ENCODE results near the gene WFIKKN1.

The WFIKKN1 gene

GRCh38 chr16:625117-625976 is 5.4 kb upstream of the WFIKKN1 start:
- DNase-seq (ENCODE audit: low read depth), result no peak

GRCh38 chr16:625977-626765 is 4.6 kb upstream of the WFIKKN1 start:
- DNase-seq (ENCODE audit: low read depth), result no peak

- DNase-seq (ENCODE audit: low read depth), result no peak
Measured at GRCh38 chr16:626787-627453, 3.9 kb upstream of the WFIKKN1 start.

GRCh38 chr16:627454-628239 is 3.1 kb upstream of the WFIKKN1 start:
- DNase-seq (ENCODE audit: low read depth), result no peak

GRCh38 chr16:628321-629061 is 2.3 kb upstream of the WFIKKN1 start:
- DNase-seq (ENCODE audit: low read depth), result no peak

GRCh38 chr16:629185-629832 is 1.5 kb upstream of the WFIKKN1 start:
- DNase-seq (ENCODE audit: low read depth), result no peak

GRCh38 chr16:629833-630248 is 944 bp upstream of the WFIKKN1 start:
- no peak for DNase-seq (ENCODE audit: low read depth)

- DNase-seq (ENCODE audit: low read depth), result no peak
Measured at GRCh38 chr16:630249-630814, 453 bp upstream of the WFIKKN1 start.

GRCh38 chr16:631808-632358 is 1.1 kb downstream of the WFIKKN1 start:
- no peak for DNase-seq (ENCODE audit: low read depth)

- no peak for DNase-seq (ENCODE audit: low read depth)
Measured at GRCh38 chr16:632486-633335, 1.9 kb downstream of the WFIKKN1 start.

GRCh38 chr16:633336-634050 is 2.7 kb downstream of the WFIKKN1 start:
- no peak for DNase-seq (ENCODE audit: low read depth)

- no peak for DNase-seq (ENCODE audit: low read depth)
Measured at GRCh38 chr16:634051-634670, 3.4 kb downstream of the WFIKKN1 start.

- DNase-seq (ENCODE audit: low read depth), result no peak
Measured at GRCh38 chr16:634996-635395, 4.2 kb downstream of the WFIKKN1 start.

GRCh38 chr16:635573-636205 is 4.9 kb downstream of the WFIKKN1 start:
- no peak for DNase-seq (ENCODE audit: low read depth)

GRCh38 chr16:636206-637080 is 5.7 kb downstream of the WFIKKN1 start, which contains the start of gene METTL26:
Gene METTL26, minus strand, starts transcription at chr16:636305. Its CDS starts 15 bp downstream, at chr16:636290.
- peak; percentile 91 for DNase-seq (ENCODE audit: low read depth)
